GM21381 (cell line): ENCODE data around the gene EEF1AKMT3.

ENCODE experiments used
- ATAC-seq: cut with Tn5 transposase; IDR thresholded peaks from one replicate; pipeline ENCODE4 v1.9.1; 2021; ENCODE audit warnings: mild to moderate bottlenecking, moderate library complexity; ENCODE audit not compliant: unreplicated experiment

Gene EEF1AKMT3

DNA sequence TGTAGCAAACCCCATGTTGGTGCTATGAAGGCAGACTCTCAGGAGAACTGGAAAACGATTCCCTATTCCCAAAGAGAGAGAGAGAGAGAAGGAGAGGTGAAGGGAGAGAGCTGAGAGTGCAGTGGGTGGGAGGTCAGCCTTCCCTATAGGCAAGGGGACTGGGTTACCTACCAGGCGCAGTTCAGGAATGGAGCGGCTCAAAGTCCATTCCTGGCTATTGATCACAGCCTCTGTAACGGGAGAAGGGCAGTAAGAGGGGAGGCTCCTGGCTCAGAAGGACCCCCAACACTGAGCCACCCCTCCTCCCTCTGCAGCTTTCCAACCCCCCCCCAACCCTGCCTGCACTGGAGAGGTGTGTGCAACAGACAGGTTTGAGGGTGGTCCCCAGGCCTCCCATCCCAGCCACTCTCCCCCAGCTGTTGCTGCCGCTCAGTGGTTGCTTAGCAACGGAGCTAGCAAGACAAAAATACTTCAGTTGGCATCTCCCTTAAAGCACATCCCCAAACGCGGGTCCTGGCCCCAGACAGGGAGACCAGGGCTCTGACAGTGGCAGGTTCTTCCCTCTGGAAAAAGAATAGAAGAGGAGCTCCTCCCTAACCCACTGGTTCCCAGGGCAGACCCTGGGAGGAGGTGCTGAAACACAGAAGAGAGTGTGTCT, 37.1 kb upstream of the EEF1AKMT3 start:
- ATAC-seq = no peak

DNA sequence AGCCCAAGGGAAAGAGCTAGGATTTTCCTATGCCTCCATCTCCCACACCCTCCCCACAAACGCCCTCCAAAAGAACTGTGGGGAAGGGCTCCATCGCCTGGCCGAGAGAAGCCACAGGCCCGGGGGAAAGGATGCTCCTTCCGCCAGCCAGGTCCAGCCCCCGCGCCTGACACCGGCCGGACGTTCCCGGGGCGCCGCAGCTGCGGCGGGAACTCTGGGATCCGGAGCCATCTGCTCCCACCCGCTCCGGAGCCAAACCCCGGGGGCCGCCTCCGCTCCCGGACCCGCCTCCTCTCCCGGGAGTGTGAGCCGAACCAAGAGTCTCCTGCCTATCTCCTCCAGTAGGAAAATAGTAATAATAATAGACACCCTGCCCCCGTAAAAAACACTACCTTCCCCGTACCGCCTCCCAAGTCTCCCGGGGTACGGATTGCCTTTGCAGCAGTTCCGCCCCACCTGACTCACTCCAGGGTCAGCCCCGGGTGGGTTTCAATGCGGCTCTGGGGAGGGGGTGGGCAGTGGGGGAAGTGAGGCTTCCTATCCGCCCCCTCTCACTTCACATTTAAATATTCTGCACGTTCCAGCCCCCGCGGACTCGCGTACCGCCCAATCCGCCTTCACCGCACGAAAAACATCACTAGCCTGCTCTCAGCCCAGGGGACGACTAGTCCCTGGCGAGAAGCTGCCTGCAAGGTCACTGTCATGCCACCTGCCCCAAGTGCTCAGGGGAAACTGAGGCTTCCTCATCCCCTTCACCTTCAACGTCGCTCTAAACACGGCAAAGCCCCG, 36.3 kb upstream of the EEF1AKMT3 start:
- ATAC-seq = no peak

DNA sequence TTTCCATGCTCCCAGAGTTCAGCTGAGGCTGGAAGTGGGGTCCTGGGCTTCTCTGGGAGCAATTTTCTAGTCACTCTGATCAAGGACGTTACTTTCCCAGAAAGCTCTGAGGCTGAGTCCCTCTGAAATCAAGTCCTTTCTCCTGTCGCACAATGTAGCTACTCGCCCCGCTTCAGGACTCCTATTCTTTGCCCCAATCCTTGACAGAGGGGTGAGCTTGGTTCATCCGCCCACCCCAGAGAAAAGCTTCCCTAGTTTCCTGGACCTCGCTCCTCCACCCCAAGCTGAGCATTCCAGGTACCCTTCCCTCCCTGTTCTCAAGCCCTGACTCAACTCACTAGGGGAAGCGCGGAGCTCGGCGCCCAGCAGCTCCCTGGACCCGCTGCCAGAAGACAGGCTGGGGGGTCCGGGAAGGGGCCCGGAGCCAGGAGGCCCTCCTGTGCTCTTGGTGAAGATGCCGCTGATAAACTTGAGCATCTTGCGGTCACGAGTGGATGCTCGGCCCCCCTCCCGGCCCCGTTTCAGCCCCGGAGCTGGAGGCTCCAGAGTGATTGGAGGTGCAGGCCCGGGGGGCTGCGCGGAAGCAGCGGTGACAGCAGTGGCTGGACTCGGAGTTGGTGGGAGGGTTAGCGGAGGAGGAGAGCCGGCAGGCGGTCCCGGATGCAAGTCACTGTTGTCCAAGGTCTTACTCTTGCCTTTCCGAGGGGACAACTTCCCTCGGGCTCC, 35.5 kb upstream of the EEF1AKMT3 start:
- ATAC-seq = no peak

DNA sequence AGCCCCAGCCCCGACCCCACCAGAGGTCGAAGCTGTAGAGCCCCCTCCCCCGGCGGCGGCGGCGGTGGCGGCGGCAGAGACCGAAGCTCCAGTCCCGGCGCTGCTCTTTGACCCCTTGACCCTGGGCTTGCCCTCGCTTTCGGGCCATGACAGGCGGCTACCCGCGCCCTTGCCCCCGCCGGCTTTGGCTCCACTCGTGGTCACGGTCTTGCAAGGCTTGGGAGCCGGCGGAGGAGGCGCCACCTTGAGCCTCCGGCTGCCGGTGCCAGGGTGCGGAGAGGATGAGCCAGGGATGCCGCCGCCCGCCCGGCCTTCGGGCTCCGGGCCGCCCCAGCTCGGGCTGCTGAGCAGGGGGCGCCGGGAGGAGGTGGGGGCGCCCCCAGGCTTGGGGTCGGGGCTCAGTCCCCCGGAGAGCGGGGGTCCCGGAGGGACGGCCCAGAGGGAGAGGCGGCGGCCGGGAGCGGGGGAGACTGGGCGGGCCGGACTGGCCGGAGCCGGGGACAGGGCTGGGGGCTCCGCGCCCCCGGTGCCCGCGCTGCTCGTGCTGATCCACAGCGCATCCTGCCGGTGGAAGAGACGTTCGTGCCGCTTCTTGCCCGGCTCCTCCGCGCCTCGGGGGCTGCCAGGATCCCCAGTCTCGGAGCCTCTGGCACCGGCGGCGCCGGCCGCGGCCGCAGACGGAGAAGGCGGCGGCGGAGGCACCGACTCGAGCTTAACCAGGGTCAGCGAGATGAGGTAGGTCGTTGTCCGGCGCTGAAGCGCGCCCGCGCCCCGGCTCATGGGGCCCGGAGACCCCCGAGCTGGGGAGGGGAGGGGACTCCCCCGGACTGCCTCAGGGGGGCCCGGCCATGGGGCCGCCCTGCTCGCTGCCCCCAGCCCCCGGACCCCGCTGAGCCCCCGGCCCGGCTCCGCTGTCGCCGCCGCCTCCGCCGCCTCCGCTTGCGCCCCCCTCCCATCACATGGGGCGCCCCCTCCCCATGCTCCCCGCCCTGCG, 34.6 kb upstream of the EEF1AKMT3 start:
- no peak for ATAC-seq

DNA sequence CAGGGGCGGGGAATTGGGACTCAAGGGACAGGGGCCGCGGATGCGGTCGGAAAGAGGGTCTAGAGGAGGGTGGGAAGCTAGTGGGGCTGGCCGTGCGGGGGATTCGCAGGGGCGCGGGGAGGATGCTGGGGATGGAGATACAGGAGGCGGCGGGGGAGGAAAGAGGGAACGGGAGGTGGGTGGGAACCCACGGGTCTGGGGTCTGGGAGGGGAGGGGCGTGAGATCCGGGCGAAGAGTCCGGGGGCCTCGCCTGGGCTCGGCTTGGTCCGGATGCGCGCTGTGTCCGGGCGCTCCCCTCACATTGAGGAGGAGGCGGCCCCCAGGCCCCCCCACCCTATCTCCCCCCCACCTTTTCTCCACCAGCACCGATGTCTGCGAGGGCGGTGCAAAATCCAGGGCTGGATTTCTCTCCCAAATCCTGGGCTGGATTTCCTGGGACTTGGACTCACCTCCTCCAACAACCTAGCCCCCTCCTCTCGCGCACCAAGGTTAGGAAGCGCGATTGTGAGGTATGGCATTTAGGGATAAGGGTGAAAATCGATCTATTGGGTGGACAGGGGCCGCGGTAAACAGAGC, 33.7 kb upstream of the EEF1AKMT3 start, which contains the start of gene AGAP2:
AGAP2 (minus strand) TSS at position 82 of the 577 bp plus-strand sequence. CDS start 496 bp downstream, outside the sequence.
- no peak for ATAC-seq

DNA sequence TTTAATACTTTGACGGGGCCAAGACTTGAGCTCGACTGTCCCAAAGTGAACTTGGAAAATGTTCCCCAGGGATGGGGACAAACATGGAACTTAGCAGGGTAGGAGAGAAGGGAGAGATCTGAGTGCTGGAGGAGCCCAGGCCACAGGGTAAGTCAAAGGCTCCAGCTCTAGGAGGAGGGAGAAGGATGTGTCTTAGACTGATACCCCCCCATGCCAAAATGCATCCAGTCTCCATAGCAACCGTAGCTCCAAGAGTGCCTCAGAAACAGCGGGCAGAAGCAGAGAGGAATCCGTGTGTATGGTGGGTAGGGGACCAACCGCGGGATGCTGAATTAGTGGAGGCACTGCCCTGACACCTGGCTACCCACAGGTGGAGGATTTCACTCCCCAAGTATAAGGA, 33.0 kb upstream of the EEF1AKMT3 start:
- no peak for ATAC-seq

DNA sequence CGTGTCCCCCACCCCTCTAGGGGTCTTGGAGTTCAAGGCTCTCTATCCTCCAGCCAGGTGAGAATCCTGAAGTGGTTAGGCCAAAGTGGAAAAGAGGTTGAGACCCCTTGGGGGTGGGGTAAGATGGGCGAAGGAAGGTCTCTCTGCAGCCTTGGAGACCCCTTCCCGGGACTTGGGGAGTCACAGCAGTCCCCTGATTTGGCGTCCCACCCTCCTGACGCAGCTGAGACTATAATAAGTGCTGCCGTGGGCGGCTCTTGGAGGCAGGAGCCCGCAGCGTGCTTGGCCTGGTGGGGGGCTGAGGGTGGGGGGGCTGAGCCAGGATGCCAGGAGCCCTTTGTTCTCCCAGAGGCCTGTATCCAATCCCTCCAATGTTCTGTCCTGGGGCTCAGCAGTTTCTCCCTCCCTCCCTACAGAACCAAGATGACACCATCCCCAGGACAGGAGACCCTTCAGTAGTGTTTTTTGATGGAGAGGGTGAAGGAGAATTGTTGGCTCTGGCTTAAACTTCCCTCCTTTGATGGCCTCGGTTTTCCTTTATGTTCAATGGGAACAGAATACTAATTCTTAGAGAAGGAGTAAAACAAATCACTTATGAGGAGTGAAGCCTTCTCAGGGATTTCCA, 32.4 kb upstream of the EEF1AKMT3 start:
- no peak for ATAC-seq

DNA sequence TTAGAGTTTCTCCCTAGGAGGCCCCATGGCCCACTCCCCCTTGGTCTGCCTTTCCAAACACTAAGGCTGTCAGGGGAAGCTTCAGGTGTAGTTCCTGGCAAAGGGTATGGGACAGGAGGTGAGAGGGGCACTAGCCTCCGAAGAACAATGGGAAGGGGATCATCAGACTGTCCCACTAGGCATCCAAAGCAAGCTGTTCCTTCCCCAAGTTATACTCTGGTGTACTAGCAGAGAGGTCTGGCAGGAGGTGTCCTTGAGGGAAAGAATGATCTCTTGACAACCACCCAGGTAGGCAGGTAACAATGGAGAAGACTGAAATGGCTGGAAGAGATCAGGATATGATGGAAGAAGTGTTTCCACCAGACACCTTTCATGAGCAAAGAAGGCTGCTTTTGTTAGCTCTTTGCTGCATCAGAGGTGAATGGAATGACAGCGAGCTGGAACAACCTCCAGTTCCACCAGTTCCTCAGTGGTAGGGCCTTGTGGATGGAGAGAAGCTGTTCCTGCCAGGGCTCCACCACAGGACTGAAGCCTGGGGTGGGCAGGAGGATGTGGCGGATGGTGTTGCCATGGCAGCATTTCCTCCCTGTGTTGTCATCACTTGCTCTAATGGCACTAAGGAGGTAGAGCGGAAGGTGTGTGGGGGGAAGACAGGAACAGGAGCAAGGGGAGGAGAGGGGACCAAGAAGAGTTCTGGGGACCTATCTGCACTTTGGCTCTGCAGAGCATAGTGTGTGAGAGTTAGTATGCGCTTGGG, 31.6 kb upstream of the EEF1AKMT3 start:
- peak; percentile 45 for ATAC-seq

DNA sequence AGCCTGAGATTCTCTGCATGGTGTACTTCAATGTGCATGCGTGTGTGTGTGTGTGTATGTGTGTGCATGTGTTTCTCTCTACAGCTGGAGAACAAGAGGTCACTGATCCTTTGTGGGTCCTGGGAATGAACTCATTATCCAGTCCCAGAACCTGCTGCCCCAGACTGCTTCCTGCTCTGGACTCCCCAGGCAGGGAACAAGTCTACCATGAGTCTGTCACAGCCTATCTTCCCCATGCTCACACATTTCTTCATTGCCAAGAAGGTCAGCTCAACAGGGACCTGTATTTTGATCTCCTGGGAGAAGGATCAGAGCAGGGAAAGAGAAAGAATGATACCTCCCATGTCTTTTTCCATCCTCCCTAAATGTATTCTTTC, 31.0 kb upstream of the EEF1AKMT3 start:
- no peak for ATAC-seq

DNA sequence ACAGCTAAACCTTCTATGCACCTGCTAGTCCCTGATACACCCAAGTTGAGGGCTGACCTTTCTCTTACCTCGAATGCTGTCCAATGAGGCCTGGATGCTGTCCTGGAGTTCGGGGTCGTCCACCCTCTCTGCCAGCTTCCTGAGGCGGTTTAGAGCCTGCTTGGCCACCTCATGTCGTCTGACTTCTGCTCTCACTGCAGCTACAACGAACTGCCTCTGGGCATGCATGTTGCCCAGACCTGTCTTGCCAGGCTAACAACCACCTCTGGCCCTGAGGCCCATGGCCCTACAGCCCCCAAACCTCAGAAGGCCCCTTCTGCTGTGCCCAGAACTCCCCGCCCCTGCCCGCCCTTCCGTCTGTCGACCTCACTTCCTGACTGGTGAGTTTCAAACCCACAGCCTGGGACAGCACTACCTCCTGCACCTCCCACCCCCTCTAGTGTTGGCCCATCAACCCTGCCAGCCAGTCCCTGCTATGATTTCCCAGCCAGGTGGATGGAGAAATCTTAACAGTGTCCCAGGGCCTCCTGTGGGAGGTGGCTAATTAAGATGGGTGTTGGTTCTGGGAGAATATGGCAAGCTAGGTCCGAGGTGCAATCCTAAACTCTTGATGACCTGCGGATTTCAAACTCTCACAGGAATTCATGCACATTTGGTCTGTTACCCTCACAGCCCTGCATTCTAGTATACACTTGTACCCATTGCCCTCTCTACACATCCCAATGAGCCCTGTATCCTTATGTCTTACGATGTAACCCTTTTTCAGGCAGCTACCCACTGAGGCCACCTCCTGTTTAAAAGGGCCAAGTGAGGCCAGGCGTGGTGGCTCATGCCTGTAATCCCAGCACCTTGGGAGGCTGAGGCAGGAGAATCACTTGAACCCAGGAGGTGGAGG, 30.3 kb upstream of the EEF1AKMT3 start:
- ATAC-seq = peak; percentile 57

DNA sequence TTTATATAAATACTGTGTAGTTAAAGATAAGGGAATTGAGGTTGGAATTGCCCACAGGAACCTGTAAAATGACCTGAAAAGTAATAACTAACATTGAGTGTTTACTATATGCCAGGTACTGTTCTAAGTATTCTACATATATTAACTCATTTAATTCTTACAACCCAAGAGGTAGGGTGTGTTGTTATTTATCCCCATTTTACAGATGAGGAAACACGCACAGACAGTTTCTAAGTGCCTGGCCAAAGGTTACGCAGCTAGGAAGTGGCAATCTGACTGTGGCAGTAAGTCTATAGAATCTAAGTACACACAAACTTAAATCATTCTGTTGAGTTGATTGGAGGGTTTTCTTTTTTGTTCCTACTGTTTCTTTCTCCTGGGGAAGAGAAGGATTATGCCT, 28.6 kb upstream of the EEF1AKMT3 start:
- no peak for ATAC-seq

DNA sequence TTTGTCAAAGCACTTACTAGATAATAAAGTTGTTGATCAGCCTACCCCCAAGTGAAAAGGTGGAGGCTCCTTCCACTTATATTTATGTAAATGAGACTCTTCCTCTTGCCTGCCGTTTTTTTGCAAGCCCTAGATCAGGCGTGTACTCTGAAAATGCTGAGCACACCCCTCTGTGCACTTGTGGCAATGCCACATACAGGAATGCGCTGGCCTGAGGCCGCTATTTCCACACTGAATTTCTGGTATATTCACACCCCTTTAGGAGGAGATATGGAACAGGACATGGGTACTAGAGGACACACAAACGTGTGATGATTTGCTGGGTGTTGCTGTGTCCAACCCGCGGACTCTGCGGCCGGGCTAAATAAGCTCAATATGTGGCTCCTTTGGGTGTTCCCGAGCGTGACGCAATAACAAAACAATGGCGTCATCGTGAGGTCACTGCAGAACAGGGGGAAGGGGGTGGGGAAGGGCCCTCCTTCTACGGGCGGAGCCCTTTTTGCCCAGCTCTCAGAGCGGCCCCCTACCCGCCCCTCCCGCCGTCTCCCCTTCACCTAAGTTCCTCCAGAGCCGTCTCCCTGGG, 28.1 kb upstream of the EEF1AKMT3 start:
- ATAC-seq = peak; percentile 27

DNA sequence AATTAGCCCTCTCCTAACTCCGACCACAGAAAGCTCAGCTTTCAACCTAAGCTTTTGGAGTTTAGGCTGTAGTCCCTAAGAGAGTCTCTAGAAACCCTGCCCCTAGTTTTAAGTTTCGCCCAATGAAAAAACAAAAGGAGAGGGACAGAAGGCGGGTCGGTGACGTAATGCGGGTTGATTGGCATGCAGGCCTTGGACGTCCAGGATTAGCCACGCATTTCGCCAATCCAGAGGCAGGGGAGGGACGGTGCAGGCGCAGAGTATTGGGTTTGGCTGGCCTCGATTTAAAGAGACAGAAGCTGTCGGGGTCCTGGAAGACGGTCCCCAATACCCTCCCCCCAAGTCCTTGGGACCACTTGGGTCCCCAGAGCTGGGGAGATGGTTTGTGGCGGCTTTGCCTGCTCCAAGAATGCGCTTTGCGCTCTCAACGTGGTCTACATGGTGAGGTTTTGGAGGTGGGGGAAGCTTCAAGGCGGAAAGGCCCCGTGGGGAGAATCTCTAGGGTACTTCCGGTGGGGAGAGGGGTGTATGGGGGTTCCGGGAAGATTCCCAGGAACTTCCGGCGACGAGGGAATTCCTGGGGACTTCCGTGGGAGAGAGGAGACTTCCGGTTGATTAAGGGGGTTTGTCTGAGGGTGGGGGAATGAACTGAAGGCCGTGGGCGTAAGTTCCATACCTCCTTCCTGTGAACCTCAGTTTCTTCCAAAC, 27.5 kb upstream of the EEF1AKMT3 start, which contains the start of gene TSPAN31:
TSPAN31 (plus strand) TSS at position 263 of the 708 bp plus-strand sequence; CDS start at position 379, 116 bp downstream.
- peak; percentile 81 for ATAC-seq

DNA sequence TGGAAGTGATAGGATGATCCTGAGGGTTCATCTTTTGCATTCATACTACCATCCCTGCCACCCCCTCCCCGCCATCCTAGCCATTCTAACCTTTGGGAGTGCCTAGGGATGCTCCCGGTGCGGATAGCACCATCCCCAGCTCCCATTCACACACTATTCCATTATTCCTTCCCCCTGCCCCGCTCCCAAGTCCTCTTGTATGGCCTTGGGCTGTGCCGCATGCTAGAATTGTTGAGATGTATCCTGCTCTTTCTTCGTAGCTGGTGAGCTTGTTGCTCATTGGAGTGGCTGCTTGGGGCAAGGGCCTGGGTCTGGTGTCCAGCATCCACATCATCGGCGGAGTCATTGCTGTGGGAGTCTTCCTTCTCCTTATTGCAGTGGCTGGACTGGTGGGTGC, 26.9 kb upstream of the EEF1AKMT3 start:
- no peak for ATAC-seq

DNA sequence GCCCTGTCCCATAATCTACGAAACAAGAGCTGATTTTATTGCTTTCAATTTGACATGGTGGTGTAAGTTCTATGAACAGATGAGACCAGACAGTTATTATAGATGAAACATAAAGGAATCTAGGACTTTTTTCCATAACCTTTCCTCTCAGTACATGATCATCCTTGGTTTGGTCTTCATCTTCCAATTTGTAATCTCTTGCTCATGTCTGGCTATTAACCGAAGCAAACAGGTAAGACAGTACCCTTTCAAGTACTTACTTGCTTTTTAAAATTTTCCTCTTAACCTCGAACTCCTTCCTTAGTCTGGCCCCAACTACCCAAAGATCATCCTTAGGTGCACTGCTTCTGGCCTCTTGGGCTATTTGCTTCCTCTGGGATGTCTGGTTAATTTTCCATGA, 26.4 kb upstream of the EEF1AKMT3 start:
- no peak for ATAC-seq

DNA sequence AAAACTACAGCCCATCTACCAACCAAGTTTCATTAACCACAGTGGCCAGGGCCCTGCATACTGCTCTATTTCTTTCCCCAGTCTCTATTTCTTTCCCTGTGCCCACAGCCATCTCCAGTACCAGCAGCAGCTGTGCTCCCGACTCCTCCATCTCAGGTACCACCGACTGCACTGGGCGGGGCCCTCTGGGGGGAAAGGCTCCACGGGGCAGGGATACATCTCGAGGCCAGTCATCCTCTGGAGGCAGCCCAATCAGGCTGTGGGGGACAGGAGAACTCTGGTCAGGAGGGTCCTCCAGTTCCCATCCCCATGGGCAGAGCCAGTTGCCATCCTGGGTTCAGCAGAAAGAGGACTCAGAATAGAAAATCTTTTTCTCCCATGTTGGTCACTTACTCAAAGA, 23.4 kb upstream of the EEF1AKMT3 start:
- no peak for ATAC-seq
